Stomach (tissue), 9 donors: ENCODE results near the gene TALDO1. TPM values are rescaled to one million over a fixed set of nuclear protein-coding genes. Genes with fewer than 3 reads are reported as not detected.

Source experiments
- DNase-seq, 2 donors: peaks; one replicate each; pipeline versions ENCODE4 v3.0.0 to v3.0.0-alpha.2; 2013 to 2019
- H3K27ac ChIP-seq, 5 donors: fragments of 200-600 bp in 4 of 5; sonication (generic) in 4 of 5; one replicate each; pipeline ENCODE4 v1.5.1; 2013 to 2019; ENCODE audit warnings: mild to moderate bottlenecking in 1 of 5, moderate library complexity in 1 of 5
- H3K27me3 ChIP-seq, 3 donors: fragments of 200-600 bp; sonication (generic); one replicate each; pipeline ENCODE4 v1.5.1; 2017 to 2019; ENCODE audit warnings: mixed run types in 1 of 3
- H3K36me3 ChIP-seq, 4 donors: fragments of 200-600 bp; sonication (generic); 1 replicate in 3 of 4; 2 replicates in 1 of 4; pipeline ENCODE4 v1.5.1; 2016 to 2019
- H3K4me1 ChIP-seq, 4 donors: fragments of 200-600 bp; sonication (generic); one replicate each; pipeline ENCODE4 v1.5.1; 2016 to 2019
- H3K4me3 ChIP-seq, 4 donors: fragments of 200-600 bp; sonication (generic) in 3 of 4; one replicate each; pipeline ENCODE4 v1.5.1; 2016 to 2019; ENCODE audit warnings: mild to moderate bottlenecking in 1 of 4
- H3K9me3 ChIP-seq, 4 donors: fragments of 200-600 bp; sonication (generic); one replicate each; pipeline ENCODE4 v1.5.1; 2016 to 2019
- EP300 ChIP-seq: sonication (generic); formaldehyde crosslinking; IDR thresholded peaks from one replicate; pipeline ENCODE4 v1.6.1; 2017; ENCODE audit warnings: antibody characterized with exemption
- POLR2A ChIP-seq, 4 donors: fragments of 450-650 bp; IDR thresholded peaks; one replicate each; pipeline ENCODE4 v1.6.1; 2016; ENCODE audit warnings: antibody characterized with exemption in 4 of 4, control low read depth in 2 of 4, mild to moderate bottlenecking in 1 of 4, moderate library complexity in 1 of 4
- POLR2AphosphoS5 ChIP-seq, 3 donors: sonication (generic); formaldehyde crosslinking; IDR thresholded peaks; one replicate each; pipeline ENCODE4 v1.6.1; 2016; ENCODE audit warnings: antibody characterized with exemption in 3 of 3
- WGBS, 5 donors: extraction: QIAGEN DNeasy Blood & Tissue Kit in 3 of 5; methylation state at CpG; one replicate each; pipeline versions ENCODE4 v1.1.5 to v1.1.7; 2013 to 2018; 5-methylcytosine and 5-hydroxymethylcytosine counted together
- intact Hi-C: fragments of 100-400 bp; cut with DNase I; formaldehyde crosslinking; loops from one replicate; pipeline ENCODE4 v1.15.1; 2023; ENCODE audit warnings: low total_unique reads
- polyA plus RNA-seq, 3 donors: library from polyadenylated mRNA; stranded (reverse); fragments of 200-250 nt; gene quantifications; one replicate each; pipeline ENCODE4 v1.2.3, GENCODE V29; 2013
- total RNA-seq, 5 donors: library from RNA; depleted of rRNA; stranded (reverse); fragments of >200 nt; gene quantifications; one replicate each; pipeline versions ENCODE4 v1.1.0 to v1.2.3, GENCODE V29; 2014 to 2016
- TF ChIP-seq, protein P1 (sequence below), 7 experiments: fragments of 450-650 bp in 4 of 7; fragments of 200-600 bp in 3 of 7; sonication (generic) in 3 of 7; IDR thresholded peaks; one replicate each; pipeline ENCODE4 v1.5.1; 2016 to 2019; ENCODE audit warnings: antibody characterized with exemption in 7 of 7, control low read depth in 2 of 7, mild to moderate bottlenecking in 1 of 7
- donor health status: healthy with polysubstance abuse.
- donor health status: Bipolar disorder and iron deficiency.
- donor health status: healthy.

TALDO1 gene
- total and polyA plus RNA-seq, 8 donors: 85.9 to 258 (median 180) TPM

DNA sequence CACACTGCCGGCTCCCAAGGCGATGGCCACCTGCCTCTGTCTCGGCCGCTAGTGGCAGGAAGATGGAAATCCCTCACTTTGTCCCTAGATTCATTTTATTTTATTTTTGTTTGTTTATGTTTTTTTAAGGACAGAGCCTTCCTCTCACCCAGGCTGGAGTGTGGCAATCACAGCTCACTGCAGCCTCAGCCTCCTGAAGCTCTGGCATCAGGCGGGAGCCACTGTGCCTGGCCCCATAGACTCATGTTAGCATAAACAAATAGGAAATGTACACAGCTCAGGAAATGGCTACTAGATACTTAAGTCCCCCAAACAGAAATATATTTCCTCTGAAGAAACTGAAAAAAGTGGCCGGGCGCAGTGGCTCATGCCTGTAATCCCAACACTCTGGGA, 48.2 kb upstream of the TALDO1 start:
- 79 to 94% (median 88%) methylated on average over 7 of the region's 7 CpGs for WGBS, 5 donors
- Histone ChIP-seq H3K27me3 (no peaks in the 10 kb centered on the region), H3K9me3 (no peaks in the 10 kb centered on the region), H3K36me3 (peaks cover 6 to 40% (median 30%) of the 10 kb centered on the region in 4 donors), H3K4me3 (no peak overlapping the region), H3K27ac (peak overlapping the region in 3 of 5 donors; percentile 22 to 100 (median 97)), H3K4me1 (peaks cover 45 to 67% (median 54%) of the 10 kb centered on the region in 4 donors)
- intact Hi-C loops: no loop called here
- DNase-seq: no peak
- no peak for TF ChIP-seq POLR2AphosphoS5 (IDR thresholded peaks at IDR 0.05)
- TF ChIP-seq EP300: no peak
- TF ChIP-seq POLR2A (IDR thresholded peaks at IDR 0.05): no peak
- TF ChIP-seq, protein P1, sequence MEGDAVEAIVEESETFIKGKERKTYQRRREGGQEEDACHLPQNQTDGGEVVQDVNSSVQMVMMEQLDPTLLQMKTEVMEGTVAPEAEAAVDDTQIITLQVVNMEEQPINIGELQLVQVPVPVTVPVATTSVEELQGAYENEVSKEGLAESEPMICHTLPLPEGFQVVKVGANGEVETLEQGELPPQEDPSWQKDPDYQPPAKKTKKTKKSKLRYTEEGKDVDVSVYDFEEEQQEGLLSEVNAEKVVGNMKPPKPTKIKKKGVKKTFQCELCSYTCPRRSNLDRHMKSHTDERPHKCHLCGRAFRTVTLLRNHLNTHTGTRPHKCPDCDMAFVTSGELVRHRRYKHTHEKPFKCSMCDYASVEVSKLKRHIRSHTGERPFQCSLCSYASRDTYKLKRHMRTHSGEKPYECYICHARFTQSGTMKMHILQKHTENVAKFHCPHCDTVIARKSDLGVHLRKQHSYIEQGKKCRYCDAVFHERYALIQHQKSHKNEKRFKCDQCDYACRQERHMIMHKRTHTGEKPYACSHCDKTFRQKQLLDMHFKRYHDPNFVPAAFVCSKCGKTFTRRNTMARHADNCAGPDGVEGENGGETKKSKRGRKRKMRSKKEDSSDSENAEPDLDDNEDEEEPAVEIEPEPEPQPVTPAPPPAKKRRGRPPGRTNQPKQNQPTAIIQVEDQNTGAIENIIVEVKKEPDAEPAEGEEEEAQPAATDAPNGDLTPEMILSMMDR (IDR thresholded peaks at IDR 0.05): no peak

DNA sequence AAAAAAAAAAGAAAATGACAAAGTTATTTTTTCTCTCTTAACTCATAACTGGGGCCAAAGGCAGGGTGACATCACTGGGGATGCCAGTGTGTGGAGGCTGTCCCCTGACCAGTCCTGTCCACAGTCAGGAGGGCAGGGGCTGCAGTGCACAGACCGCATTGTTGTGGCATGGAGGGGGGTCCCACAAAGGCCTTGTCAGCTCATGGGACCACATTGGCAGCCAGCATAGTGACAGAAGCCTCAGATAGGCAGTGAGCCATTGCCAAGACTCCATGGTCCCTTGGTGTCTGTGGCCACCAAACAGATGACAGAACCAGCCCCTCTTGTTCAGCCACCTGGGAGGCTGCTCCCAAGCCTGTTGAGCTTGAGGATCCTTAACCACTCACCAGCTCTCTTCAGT, 47.5 kb upstream of the TALDO1 start:
- WGBS, 5 donors: 93 to 100% (median 100%) methylated on average over 1 of the region's 1 CpG
- Histone ChIP-seq H3K36me3 (peaks cover 6 to 46% (median 33%) of the 10 kb centered on the region in 4 donors), H3K27me3 (no peaks in the 10 kb centered on the region), H3K4me1 (peaks cover 45 to 68% (median 55%) of the 10 kb centered on the region in 4 donors), H3K27ac (peak overlapping the region in 2 of 5 donors; percentile 20 to 100), H3K4me3 (no peak overlapping the region), H3K9me3 (no peaks in the 10 kb centered on the region)
- no peak for TF ChIP-seq EP300
- TF ChIP-seq, protein P1 (IDR thresholded peaks at IDR 0.05): no peak
- TF ChIP-seq POLR2AphosphoS5 (IDR thresholded peaks at IDR 0.05): no peak
- TF ChIP-seq POLR2A (IDR thresholded peaks at IDR 0.05): no peak
- intact Hi-C loops: no loop called here
- no peak for DNase-seq

DNA sequence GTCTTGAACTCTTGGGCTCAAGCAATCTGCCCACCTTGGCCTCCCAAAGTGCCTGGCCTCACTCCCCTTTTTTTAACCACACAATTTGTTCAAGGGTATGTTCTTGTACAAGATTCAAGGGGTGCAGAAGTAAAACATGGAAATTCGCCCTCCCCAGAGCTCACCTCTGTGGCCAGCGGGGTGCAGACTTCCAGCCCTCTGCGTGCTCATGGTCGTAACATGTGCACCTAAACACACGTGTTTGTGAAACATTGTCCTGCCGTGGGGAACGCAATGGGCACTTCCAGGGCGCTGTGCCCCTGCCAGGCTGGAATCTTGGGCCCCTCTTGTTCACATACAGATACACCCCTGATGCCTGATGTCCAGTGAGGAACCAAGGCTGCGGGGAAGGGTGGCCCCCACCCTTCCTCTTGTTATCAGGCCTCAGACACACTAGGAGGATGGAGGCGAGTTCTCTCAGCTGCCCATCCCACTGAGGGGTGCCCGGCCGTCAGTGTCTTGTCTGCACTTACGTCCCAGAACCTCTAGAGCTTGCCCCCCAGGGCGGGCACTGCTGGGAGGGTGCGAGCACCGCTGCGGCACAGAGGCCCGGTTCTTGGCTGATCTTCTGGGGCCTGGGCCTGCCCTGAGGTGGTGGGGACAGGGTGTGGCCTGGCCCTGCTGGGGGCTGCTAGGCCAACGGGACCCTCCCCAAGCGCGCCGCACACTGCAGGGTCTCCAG, 45.4 kb upstream of the TALDO1 start:
- Histone ChIP-seq H3K9me3 (no peaks in the 10 kb centered on the region), H3K4me3 (no peak overlapping the region), H3K36me3 (peaks cover 6 to 48% (median 33%) of the 10 kb centered on the region in 4 donors), H3K4me1 (peaks cover 45 to 81% (median 66%) of the 10 kb centered on the region in 4 donors), H3K27me3 (peaks cover 0 to 17% (median 11%) of the 10 kb centered on the region in 3 donors), H3K27ac (peak overlapping the region in 4 of 5 donors; percentile 89 to 95 (median 92))
- intact Hi-C loops: no loop called here
- TF ChIP-seq, protein P1 (IDR thresholded peaks at IDR 0.05): no peak
- TF ChIP-seq POLR2A (IDR thresholded peaks at IDR 0.05) (no peak), POLR2AphosphoS5 (IDR thresholded peaks at IDR 0.05) (no peak), EP300 (no peak)
- WGBS, 5 donors: 86 to 94% (median 92%) methylated on average over 21 to 22 of the region's 22 CpGs
- DNase-seq: no peak

DNA sequence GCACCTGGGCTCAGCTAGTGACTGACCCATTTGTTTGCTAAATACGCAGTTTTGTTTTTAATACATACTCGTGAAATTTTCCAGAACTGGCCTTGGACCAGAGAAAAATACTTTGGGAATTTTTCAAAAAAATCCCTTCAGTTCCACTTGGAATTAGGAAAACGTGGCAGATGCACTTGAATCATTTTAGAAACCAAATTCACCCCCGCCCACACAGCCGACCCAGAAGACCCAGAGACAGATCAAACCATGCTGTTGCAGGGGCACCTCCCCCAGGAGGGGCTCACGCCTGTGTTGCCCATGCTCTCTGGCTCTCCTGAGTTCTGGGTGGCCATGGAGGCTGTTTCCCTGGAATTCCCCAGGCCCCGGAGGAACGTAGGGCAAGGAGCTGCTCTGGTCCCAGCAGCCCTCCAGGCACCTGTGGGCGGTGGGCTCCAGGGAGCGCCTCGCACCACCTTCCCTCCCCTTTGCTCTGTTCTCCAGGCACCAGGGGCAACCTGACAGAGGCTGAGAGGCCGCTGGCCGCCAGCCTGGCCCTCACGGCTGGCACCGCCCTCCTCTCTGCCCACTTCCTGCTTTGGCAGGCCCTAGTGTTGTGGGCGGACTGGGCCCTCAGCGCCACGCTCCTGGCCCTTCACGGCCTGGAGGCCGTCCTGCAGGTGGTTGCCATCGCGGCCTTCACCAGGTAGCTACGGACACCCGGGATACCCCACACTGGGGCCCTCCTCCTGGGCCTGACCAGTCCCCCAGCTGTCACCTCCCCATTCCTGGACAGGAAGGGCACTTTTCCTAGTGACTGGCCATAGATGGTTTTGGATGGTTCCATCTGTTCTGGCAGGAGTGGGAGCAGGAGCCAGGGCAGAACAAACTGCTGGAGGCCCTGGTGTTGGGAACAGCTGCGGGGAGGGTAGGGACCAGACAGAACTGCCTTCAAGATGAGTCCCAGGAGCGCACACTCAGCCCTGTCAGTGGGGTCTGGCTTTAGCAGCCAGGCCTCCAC, 44.5 kb upstream of the TALDO1 start:
- H3K36me3 ChIP-seq: peaks cover 6 to 48% (median 33%) of the 10 kb centered on the region in 4 donors
- TF ChIP-seq, protein P1 (IDR thresholded peaks at IDR 0.05): no peak
- TF ChIP-seq EP300: no peak
- peak in 2 of 3 donors; percentile 45 to 76 for TF ChIP-seq POLR2AphosphoS5 (IDR thresholded peaks at IDR 0.05)
- no peak for TF ChIP-seq POLR2A (IDR thresholded peaks at IDR 0.05)
- intact Hi-C loops: no loop called here
- no peak overlapping the region for H3K4me3 ChIP-seq
- peak; percentile 51 to 84 for DNase-seq
- H3K27ac ChIP-seq: peak overlapping the region; percentile 50 to 95 (median 89)
- H3K27me3 ChIP-seq: peaks cover 0 to 26% (median 11%) of the 10 kb centered on the region in 3 donors
- H3K4me1 ChIP-seq: peaks cover 48 to 81% (median 67%) of the 10 kb centered on the region in 4 donors
- H3K9me3 ChIP-seq: no peaks in the 10 kb centered on the region
- 32 to 51% (median 41%) methylated on average over 24 to 26 of the region's 26 CpGs for WGBS, 5 donors
